Hematopoietic multipotent progenitor cell treated with erythropoietin and hydrocortisone succinate and interleukin-3 and kit ligand, for 6 days (in vitro differentiated cells): ENCODE results near the gene CDH23.

Experiments
- DNase-seq: peaks from one replicate; pipeline ENCODE4 v3.0.0-alpha.2; 2015

Gene CDH23

GRCh38 chr10:71767420-71768035 lies 370.8 kb downstream of the CDH23 start:
- no peak for DNase-seq

DNA sequence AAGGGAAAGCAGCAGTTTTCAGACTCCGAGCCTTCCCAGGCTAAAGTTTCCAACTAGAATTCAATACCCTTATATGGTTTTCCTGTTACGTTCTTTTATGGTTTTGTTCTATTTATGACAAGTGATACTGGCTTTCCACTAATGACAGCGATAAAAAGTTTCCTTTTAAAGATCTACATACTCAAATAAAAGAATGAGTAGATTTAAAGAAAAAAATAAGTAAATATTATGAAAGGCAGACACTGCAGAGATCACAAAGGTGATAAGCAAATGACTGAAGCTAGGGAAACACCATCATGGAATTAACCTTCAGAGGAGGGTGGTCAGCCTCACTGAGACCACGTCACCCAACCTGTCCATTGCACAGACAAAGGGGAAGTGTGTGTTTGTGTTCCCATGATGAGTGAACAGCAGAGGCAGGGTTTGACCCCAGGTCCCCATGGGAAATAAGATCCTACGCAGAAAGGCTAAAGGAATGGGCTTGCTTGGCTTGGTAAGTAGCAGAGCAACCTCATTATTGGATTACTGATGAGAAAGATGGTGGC lies 372.6 kb downstream of the CDH23 start:
- no peak for DNase-seq

DNA sequence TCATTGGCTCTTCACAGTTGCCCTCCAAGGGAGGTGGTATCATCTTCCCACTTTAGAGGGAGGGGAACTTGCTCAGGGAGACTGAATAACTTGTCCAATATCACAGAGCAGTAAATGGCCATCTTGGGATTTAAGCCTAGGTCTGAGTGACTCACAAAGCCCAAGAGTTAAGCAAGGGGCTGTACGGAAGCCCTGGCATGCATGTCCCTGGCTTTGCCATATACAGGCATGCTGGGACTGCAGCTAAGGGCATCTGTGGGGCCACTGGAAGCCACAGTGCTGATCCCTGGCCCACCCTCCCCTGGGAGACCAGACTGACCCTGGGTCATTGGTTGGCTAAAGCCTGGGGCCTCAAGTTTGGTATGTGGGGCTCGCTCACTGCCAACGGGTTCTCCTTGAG lies 373.5 kb downstream of the CDH23 start:
- no peak for DNase-seq

DNA sequence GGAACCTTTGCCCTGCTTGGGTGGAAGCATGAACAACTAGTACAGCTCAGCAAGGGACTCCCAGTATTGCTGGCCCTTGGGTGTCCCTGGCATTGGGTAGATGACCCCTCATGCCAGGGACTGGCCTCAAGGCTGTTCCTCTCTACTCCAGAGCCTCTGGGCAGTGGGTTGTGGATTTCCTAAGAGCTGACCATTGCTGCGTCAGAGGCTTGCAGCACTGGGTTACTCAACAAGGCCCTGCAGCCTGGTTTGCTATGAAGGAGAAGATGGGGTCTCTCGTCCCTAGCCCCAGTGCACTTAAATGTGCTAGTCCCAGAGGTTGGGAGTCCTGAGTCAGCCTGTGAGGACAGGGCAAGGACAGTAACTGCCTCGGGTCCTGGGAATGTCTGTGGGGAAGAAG lies 374.1 kb downstream of the CDH23 start:
- DNase-seq: peak; percentile 29

DNA sequence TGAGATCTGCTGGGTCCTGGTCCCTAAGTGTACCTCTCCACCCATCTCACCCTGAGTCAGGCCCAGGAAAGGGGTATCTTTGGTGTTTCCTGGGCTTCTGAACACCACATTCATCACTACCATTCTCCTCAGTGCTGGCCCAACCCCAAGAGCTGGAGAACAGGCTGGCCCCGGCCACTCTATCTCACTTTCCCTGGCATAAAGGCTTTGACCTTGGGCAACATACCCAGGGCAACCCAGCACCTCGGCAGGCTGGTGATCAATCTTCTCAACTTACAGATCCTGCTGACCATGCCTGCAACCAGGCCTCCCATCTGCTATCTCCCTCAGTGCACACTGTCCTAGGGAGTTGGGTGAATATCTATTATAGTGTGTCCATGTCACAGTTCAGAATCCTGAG lies 374.5 kb downstream of the CDH23 start:
- peak; percentile 22 for DNase-seq

GRCh38 chr10:71771821-71772617 lies 375.3 kb downstream of the CDH23 start:
- DNase-seq: peak; percentile 82

- DNase-seq: peak; percentile 43
These were observed 376.1 kb downstream of the CDH23 start for GRCh38 chr10:71772832-71773220.

DNA sequence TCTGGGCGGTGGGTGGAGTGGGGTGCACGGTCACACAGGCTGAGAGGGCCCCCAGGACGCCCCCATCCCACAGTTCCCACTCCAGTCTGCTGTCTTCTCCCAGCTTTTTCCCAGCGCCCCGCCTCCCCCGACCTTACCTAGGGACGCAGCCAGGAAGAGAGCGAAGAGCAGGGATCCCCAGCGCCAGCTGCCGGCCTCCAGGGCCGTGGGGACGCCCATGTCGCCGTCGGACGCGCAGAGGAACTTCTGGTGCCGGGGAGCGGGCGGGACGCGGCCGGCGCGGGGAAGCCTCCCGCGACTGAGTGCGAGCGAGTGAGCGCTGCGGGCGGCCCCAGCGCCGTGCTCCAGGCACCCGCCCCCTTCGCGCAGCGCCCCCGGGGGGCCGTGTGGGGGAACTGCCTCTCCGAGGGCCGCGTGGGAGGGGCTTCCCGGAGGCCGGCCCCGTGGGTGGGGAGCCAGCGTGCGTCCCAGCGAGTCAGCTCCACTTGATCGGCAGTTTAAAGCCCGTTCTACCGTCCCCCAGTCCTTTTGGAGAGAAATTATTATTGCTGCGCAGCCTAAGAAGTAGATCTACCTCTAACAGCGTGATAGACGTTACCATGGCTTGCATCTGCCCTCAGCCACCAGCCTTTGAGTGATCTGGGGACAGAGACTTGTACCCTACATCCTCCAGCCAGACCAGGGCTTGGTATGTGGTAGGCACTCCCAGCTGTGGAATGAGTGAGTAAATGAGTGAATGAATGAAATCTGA lies 376.7 kb downstream of the CDH23 start, which contains the start of gene VSIR:
TSS of gene VSIR (minus strand) at position 300 of the 751 bp plus-strand sequence. CDS start at position 219, 81 bp downstream.
- peak; percentile 90 for DNase-seq

DNA sequence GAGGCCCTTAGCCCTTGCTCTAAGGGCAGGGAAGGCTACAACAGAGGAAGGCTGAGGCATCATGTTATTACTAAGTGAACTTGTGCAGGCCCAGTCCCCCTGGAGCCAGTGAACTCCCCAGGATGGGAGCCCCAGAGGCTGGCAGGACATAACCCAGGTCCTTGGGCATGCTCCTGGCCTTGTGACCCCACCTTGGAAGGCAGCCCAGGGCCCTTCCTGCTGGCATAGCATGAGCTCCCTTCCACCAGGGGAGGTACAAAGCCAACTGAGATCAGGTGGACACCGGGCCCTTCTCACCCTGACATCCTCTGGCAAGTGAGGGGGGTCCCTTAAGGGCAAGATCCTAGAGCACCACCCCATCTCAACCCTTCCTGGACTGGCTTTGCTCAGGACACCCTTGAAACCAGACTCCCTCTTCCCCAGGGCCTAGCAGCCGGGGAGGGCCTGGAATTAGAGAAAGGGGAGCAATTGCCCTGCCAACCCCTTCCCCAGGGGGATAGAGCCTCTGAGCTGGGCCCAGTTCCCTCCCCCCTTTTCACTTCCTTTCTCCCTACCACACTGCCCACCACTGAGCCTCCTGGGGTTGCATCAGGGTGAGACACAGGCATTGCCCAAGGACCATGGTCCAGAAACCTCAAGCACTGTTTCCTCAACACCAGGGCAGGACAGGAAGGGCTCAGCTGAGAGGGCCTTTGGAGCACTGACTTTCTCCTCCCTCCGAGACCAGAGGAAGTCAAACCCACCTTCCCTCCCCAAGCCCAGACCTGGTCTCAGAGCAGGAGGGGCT lies 378.4 kb downstream of the CDH23 start:
- DNase-seq: peak; percentile 79

- peak; percentile 58 for DNase-seq
These were observed 379.8 kb downstream of the CDH23 start for GRCh38 chr10:71776481-71776925.

GRCh38 chr10:71777213-71777985 lies 380.7 kb downstream of the CDH23 start:
- DNase-seq: no peak

DNA sequence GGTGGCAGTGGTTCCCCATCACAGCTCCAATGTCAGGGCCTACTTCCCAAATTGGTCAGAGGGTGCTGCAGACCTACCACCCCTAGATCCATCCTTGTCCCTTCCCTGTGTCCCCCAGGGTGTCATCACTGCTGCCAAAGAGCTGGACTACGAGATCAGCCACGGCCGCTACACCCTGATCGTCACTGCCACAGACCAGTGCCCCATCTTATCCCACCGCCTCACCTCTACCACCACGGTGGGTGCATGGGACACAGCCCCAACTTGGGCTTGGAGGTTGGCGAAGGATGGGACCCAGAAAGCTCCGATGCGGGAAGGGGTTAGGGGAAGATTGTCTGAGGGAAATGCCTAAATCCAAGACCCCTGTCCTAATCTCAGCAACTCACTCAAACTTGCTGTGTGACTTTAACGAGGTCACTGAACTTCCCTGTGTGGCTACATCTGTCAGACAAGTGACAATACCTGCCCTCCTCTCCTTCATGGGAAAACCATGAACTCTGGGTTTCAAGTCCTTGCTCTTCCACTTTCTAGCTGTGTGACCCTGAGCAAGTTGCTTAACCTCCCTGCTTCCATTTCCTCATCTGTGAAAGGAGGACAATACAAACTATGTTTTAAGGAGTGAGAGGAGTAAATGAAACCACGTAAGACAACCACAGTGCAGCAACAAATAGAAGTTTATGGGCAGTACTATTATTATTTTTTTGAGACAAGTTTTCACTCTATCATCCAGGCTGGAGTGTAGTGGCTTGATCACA lies 381.5 kb downstream of the CDH23 start:
- no peak for DNase-seq

DNA sequence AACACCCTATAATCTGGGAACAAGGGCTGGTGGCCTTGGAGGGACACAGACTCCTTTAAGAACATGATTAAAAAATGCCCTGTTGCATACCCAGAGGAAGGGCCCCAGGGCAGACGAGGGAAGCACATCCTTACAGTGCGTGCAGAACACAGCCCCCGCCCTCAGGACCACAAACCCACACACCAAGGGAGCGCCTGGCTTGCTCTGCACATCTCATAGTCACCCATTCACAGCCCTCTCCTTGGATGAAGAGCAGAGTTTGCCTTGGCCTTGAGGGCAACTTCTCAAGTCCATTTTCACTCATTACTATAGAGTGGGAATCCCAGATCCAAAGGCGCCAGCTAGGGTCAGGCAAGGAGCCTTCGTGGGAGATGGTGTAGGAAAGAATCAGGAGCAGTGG lies 382.9 kb downstream of the CDH23 start:
- no peak for DNase-seq

- DNase-seq: no peak
These were observed 383.4 kb downstream of the CDH23 start for GRCh38 chr10:71780156-71780555.

DNA sequence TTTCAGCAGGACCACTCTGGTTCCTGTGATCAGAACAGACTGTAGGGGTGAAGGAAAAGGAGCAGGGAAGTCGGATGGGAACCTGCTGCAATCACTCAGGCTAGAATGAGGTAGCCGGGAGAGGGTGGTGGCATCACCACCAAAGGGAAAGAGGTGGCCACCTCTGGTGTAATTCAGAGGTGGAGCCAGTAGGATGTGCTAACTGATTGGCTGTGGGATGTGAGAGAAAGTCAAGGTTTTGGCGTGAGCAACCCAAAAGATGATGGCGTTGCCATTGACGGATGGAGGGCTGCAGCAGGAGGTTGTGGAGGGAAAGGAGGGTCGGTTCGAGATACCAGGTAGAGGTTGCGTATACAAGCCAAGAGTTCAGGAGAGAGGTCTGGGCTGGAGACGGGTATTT lies 384.0 kb downstream of the CDH23 start:
- no peak for DNase-seq

DNA sequence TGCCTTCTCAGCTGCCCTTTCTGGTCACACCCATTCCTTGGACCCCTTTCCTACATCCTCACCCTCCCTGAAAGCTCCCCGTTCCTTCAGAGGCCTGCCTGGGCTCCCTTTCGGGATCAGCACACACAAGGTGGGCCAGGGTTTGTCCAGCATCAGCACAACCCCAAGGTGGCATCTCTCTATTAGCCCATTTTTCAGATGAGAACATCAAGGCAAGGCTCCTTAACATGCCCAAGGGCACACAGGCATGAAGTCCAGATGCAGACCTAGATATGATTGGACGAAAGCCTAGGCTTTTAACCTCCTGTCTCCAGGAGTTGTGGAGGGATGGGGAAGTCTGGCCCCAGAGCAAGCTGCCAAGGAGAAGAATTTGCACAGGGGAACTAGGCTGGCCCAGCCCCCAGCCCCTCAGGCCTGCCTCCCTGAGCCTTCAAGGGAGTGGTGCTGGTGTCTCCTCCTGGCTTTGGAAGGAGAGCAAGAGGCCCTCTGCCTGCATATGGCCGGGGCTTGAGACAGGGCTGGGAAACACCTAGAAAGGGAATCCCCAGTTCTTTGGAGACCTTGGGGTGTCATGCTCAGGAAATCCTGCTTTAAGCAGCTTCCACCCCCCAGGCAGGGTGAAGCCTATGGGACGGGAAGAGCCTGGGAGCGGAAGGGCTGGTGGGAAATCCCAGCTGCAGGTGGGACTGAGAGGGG lies 385.6 kb downstream of the CDH23 start:
- DNase-seq: no peak

- no peak for DNase-seq
These were observed 386.3 kb downstream of the CDH23 start for GRCh38 chr10:71782917-71783490.

DNA sequence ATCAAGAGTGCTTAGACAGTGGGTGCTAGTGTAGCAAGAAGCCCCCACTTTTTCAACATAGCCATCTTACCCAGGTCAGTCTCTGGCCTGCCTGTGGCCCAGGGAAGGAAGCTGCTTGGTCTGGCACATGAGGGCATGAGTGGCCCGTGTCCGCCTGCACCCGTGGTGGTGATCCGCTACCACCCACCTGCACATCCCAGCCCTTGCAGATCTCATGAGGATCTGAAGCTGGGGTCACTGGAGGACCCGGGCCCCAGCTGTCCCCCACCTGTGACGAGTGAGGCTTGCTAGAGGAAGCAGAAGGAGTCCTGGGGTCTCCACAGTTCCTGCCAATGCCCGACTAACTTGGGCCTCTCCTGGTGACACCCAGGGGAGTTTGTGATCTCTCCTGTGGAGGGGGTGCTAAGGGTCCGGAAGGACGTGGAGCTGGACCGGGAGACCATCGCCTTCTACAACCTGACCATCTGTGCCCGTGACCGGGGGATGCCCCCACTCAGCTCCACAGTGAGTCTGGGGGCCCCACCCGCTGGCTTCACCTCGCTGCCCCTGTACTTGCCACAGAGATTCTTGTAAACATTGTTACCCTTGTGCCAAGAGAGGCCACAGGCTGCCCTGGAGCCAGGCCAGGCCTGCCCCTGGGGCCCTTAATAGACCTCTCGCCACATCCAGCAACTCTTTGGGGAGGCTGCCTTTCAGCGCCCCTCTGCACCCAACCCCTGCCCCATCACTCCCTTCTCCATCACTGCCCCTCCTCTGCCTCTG lies 387.4 kb downstream of the CDH23 start:
- no peak for DNase-seq

- DNase-seq: no peak
These were observed 388.1 kb downstream of the CDH23 start for GRCh38 chr10:71784679-71785272.
